Gastrocnemius medialis (tissue), 4 donors: ENCODE measurements around the gene UGP2.

ENCODE experiments used
- POLR2A ChIP-seq, 2 donors: fragments of 450-650 bp; IDR thresholded peaks; one replicate each; pipeline ENCODE4 v1.6.1; 2017; ENCODE audit warnings: antibody characterized with exemption in 2 of 2, mild to moderate bottlenecking in 2 of 2, moderate library complexity in 2 of 2
- TF ChIP-seq, protein P1 (sequence below), 5 experiments: fragments of 450-650 bp in 3 of 5; fragments of 200-600 bp in 2 of 5; sonication (generic) in 2 of 5; IDR thresholded peaks in 4 of 5; conservative IDR thresholded peaks in 1 of 5; 1 replicate in 4 of 5; 2 replicates in 1 of 5; pipeline ENCODE4 v1.5.1; 2016 to 2019; ENCODE audit warnings: antibody characterized with exemption in 5 of 5, mild to moderate bottlenecking in 3 of 5, moderate library complexity in 3 of 5

DNA sequence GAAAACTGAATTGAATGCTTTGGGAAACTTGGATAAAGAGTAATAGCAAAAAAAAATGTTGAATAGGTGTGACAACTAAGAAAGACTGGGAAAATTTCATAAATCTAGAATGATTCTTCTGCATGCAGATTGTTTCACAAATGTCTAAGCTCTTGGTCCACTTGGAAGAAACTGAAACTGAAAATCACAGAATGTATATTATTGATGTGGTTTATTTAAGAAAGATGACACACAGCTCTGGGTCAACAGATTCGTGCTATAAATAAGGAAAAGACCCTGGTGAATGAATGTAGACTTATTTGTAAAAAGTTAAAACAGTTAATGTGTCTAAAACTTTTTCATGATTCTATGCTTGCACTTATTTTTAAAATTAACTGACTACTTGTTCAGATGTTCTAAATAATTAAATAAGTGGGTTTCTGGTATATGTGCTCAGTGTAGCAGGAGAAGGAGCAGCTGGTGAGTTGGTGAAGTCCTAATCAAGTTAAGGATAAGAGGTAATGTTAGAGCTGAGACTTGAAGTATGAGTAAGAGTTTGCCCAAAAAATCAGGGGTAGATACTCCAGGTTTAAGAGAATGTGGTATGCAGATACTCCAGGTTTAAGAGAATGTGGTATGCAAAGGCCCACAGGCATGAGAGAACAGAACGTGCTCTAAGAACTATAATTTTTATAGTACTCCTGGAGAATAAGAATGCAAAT lies 24.5 kb downstream of the UGP2 start:
- TF ChIP-seq, protein P1, sequence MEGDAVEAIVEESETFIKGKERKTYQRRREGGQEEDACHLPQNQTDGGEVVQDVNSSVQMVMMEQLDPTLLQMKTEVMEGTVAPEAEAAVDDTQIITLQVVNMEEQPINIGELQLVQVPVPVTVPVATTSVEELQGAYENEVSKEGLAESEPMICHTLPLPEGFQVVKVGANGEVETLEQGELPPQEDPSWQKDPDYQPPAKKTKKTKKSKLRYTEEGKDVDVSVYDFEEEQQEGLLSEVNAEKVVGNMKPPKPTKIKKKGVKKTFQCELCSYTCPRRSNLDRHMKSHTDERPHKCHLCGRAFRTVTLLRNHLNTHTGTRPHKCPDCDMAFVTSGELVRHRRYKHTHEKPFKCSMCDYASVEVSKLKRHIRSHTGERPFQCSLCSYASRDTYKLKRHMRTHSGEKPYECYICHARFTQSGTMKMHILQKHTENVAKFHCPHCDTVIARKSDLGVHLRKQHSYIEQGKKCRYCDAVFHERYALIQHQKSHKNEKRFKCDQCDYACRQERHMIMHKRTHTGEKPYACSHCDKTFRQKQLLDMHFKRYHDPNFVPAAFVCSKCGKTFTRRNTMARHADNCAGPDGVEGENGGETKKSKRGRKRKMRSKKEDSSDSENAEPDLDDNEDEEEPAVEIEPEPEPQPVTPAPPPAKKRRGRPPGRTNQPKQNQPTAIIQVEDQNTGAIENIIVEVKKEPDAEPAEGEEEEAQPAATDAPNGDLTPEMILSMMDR (IDR thresholded peaks at IDR 0.05 in 4 of 5, conservative IDR thresholded peaks at IDR 0.05 in 1 of 5) = no peak
- TF ChIP-seq POLR2A (IDR thresholded peaks at IDR 0.05) = no peak
